ENCODE results near the gene NUDT1. TPM values are rescaled to one million over a fixed set of nuclear protein-coding genes. Genes with fewer than 3 reads are reported as not detected.

NUDT1 gene
- total and polyA plus RNA-seq, 2 donors (not counting 3 experiments of a cell fraction or from before 2014, with no cell fraction given): 23.9 to 25.9 TPM

- Histone ChIP-seq H3K4me1 (ENCODE audit: control insufficient read depth, extremely low read depth, insufficient read depth, low read length) (no peaks in the 10 kb centered on the region), H3K9me1 (replicated peaks; ENCODE audit: control insufficient read depth, extremely low read depth, insufficient read depth, low read length) (no peaks in the 10 kb centered on the region), H3K27ac (ENCODE audit: insufficient read depth, low read depth, low read length) (no peak overlapping the region), H3K4me3 (replicated peaks in 1 of 3; ENCODE audit: insufficient read depth in 1 of 3, low read depth in 1 of 3, low read length in 3 of 3) (no peak overlapping the region), H3K9ac (replicated peaks; ENCODE audit: extremely low read depth, insufficient read depth, low read length) (no peak overlapping the region), H2AFZ (ENCODE audit: low read depth, low read length) (no peak overlapping the region), H3K9me3 (replicated peaks; ENCODE audit: control insufficient read depth, insufficient read depth, low read length) (no peaks in the 10 kb centered on the region), H4K20me1 (replicated peaks; ENCODE audit: control insufficient read depth, extremely low read depth, insufficient read depth, low read length) (no peaks in the 10 kb centered on the region), H3K36me3 (ENCODE audit: control insufficient read depth in 2 of 2, extremely low read depth in 1 of 2, insufficient read depth in 2 of 2, low read length in 2 of 2) (peaks cover 3 to 16% of the 10 kb centered on the region in 2 experiments), H3K27me3 (ENCODE audit: control insufficient read depth in 2 of 2, insufficient read depth in 2 of 2, low read length in 2 of 2) (no peaks in the 10 kb centered on the region), H3K4me2 (ENCODE audit: insufficient read depth, low read length) (no peak overlapping the region), H3K79me2 (ENCODE audit: control insufficient read depth, insufficient read depth, low read length) (no peaks in the 10 kb centered on the region)
- TF ChIP-seq MYC (IDR thresholded peaks at IDR 0.05; ENCODE audit: low read depth, low read length) (no peak), GATA2 (IDR thresholded peaks at IDR 0.05; ENCODE audit: insufficient read depth, insufficient read length, low read depth, low read length) (no peak), MAX (IDR thresholded peaks at IDR 0.05; ENCODE audit: insufficient read depth, insufficient read length) (no peak), FOS (IDR thresholded peaks at IDR 0.05; ENCODE audit: borderline replicate concordance, insufficient read depth, low read length) (no peak), CTCF (IDR thresholded peaks at IDR 0.05; ENCODE audit: extremely low read depth in 1 of 2, insufficient read depth in 1 of 2, low read depth in 1 of 2, low read length in 2 of 2) (no peak), POLR2AphosphoS5 (IDR thresholded peaks at IDR 0.05; ENCODE audit: insufficient read depth, low read depth, low read length) (no peak), POLR2A (IDR thresholded peaks at IDR 0.05; ENCODE audit: low read depth, low read length) (no peak), JUN (IDR thresholded peaks at IDR 0.05; ENCODE audit: borderline replicate concordance, insufficient read depth, insufficient read length, low read depth) (no peak), EZH2 (IDR thresholded peaks at IDR 0.05; ENCODE audit: borderline replicate concordance, low read depth, low read length, severe bottlenecking) (no peak)
- ChIA-PET POLR2A (no interaction called here), CTCF (interaction anchor here (1.0 to 3.3 kb wide), 11 partner anchors 14 to 628 kb away, joined by 3 to 36 read pairs (median 6); no protein-coding TSS in a partner anchor)
- BruUV-seq (replicated peaks): no TSS peak
- FAIRE-seq: no peak
- dilution Hi-C loops (cut with MboI; ENCODE audit: extremely low pct_ligation_motif_present, low sequenced_read_pairs) (no loop called here), intact Hi-C loops (cut with micrococcal nuclease) (loop anchor here (1.0 to 2.0 kb wide), 3 partner anchors 104 to 629 kb away; no protein-coding TSS in a partner anchor)
- no peak for DNase-seq (ENCODE audit: low read depth, low spot score)
Observed at GRCh38 chr7:2208712-2209111, 33.3 kb upstream of the NUDT1 start.

All from endothelial cell of umbilical vein (primary cell).